IPS-18a (cell line): ENCODE data around the gene TEPSIN.
"Not testable (repeated sequence)": the region's sequence is repeated elsewhere in the genome, so short reads cannot be mapped to it uniquely, and the experiment has no call there.

Experiments used
- H3K27ac ChIP-seq: one replicate; pipeline ENCODE4 v1.5.1; 2013; ENCODE audit warnings: low read length
- H3K27me3 ChIP-seq: one replicate; pipeline ENCODE4 v1.6.1; 2013; ENCODE audit warnings: mild to moderate bottlenecking, low read length; ENCODE audit not compliant: control insufficient read depth, insufficient read depth
- H3K36me3 ChIP-seq: one replicate; pipeline ENCODE4 v1.6.1; 2013; ENCODE audit warnings: low read depth, low read length; ENCODE audit not compliant: control insufficient read depth
- H3K4me1 ChIP-seq: one replicate; pipeline ENCODE4 v1.6.1; 2013; ENCODE audit warnings: low read depth, low read length; ENCODE audit not compliant: control insufficient read depth
- H3K4me3 ChIP-seq: one replicate; pipeline ENCODE4 v1.5.1; 2013; ENCODE audit warnings: low read length
- H3K9ac ChIP-seq: one replicate; pipeline ENCODE4 v1.6.1; 2013; ENCODE audit warnings: mild to moderate bottlenecking, low read length, moderate library complexity
- H3K9me3 ChIP-seq: one replicate; pipeline ENCODE4 v1.6.1; 2013; ENCODE audit warnings: low read depth, low read length; ENCODE audit not compliant: control insufficient read depth

Gene TEPSIN

DNA sequence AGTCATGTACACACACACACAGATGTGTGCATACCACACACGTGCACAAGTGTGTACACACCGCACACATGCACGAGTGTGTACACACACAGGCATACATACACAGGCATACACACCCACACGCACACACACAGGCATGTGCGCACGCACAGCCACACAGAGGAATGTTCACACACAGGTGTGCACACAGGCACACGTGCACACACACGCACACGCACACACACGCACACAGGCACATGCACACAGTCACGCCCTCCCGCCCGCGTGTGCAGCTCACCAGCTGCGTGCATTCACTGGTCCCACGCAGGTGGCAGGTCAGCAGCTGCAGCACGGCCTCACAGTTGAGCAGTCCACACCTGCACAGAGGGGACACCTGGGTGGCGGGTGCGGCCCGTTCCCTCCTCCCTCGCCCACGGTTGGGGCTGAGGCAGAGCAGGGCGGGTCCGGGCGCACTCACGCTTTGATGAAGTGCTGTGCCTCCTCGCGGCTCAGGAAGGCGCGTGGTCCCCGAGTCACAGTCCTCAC lies 7.7 kb downstream of the TEPSIN start:
- H3K9ac ChIP-seq: no peak overlapping the region
- no peak overlapping the region for H3K27ac ChIP-seq
- no peaks in the 10 kb centered on the region for H3K4me1 ChIP-seq
- H3K27me3 ChIP-seq: no peaks in the 10 kb centered on the region
- peaks cover 9% of the 10 kb centered on the region for H3K36me3 ChIP-seq
- H3K4me3 ChIP-seq: no peak overlapping the region
- no peaks in the 10 kb centered on the region for H3K9me3 ChIP-seq

DNA sequence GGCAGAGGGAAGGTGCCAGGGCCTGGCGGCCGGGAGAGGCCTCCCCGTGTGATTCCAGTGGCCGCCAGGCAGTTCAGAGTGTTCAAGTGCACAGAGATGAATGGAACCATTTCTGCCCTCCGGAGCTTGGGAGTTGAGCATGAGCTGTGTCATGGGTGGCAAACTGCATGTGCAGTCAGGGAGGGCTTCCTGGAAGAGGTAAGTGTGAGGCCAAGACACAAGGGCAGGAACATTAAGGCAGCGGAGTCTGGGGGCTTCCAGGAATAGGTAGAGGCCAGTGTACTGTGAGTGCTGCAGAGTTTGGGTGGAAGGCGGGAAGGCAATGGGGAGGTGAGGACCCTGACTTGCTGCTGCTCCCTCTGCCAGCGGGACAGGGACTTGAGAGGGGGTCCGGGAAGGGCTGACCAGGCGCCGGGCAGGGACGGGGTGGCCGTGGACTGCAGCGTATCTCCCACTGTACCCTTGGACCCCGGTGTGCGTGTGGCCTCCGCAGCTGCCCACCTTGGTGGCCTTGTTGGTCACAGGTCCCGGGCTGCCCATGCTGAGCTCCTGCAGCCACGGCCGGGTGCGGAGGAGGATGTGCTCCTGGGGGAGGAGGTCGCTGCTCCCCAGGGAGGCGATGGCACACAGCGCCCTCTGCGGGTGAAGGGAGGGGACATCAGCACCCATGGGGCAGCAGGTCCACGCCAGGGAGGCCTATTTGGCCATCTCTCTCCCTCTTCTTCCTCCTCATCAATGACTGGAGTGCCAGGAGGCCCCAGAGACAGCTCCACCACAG lies 8.6 kb downstream of the TEPSIN start:
- H3K27ac ChIP-seq: no peak overlapping the region
- H3K27me3 ChIP-seq: no peaks in the 10 kb centered on the region
- H3K4me3 ChIP-seq: no peak overlapping the region
- peaks cover 9% of the 10 kb centered on the region for H3K36me3 ChIP-seq
- H3K4me1 ChIP-seq: no peaks in the 10 kb centered on the region
- no peak overlapping the region for H3K9ac ChIP-seq
- no peaks in the 10 kb centered on the region for H3K9me3 ChIP-seq

DNA sequence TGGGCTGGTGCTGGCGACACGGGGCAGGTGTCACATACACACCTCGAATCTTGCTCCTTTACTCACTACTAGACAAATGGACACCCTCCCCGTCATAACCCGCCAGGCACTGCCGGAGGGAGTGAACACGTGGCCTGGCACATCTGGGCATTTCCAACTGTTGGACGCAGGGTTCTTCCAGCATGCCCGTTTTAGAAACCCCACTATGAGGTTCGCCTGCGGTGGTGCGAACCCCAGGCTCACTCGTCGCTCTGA lies 9.3 kb downstream of the TEPSIN start:
- Histone ChIP-seq H3K9ac (no peak overlapping the region), H3K9me3 (no peaks in the 10 kb centered on the region), H3K4me1 (no peaks in the 10 kb centered on the region), H3K4me3 (no peak overlapping the region), H3K27me3 (no peaks in the 10 kb centered on the region), H3K36me3 (peaks cover 9% of the 10 kb centered on the region), H3K27ac (no peak overlapping the region)

DNA sequence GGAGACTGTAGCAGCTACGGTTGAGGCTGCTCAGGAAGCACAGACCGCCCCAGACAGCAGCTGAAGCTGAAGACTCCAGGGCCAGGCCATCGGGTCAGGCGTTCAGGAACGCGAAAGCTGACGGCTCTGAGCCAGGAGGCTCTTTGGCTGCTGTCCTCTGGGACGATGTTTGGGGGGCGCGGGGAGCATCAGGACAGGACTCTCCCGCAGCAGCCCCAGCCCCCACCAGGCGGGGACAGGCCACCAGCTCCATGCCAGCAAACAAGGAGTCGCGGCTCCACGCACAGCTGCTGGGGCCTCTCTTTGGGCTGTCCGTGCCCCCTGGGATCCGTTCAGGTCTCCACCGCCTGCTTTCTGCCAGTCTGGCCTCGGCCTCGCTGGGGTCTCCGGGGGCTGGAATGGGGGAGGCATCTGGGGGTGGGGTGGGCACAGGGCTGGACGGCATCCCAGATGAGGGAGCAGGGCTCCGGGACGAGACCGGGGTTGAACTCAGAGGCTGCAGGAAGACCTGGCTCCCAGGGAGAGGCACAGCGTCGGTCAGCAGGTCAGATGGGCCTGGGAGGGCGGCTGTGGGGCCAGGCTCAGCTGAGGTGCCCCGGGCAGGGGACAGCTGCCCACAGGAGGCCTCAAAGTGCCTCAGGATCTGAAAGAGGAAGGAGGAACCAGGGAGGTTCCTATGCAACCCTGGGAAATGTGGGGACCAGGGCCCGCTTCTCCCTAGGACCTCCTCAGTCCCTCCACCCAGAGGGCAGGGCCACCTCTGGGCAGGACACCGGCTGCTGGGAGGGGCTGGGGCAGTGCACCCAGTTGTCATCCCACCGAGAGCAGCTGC lies 9.8 kb downstream of the TEPSIN start:
- Histone ChIP-seq H3K27ac (no peak overlapping the region), H3K36me3 (peaks cover 9% of the 10 kb centered on the region), H3K9me3 (no peaks in the 10 kb centered on the region), H3K4me1 (no peaks in the 10 kb centered on the region), H3K9ac (no peak overlapping the region), H3K4me3 (no peak overlapping the region), H3K27me3 (no peaks in the 10 kb centered on the region)

DNA sequence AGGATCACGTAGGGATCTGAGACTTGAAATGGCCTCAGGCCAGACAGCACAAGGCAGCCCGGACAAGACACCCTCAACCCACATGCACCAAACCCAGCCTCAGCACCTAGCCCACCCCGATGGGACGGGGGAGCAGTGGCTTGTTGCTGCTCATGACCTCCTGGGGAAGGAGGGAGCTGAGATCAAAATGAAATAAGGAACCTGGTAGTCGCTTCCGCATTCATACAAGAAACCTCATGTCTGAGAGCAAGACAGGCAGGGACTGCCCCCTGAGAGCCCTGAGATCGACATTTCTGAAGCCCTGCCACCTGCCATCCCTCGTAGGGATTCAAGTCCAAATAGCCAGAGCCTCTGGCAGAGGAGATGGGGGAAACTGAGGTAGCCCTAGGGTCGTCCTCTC lies 10.4 kb downstream of the TEPSIN start:
- H3K36me3 ChIP-seq: peaks cover 9% of the 10 kb centered on the region
- H3K4me3 ChIP-seq: no peak overlapping the region
- H3K4me1 ChIP-seq: no peaks in the 10 kb centered on the region
- no peaks in the 10 kb centered on the region for H3K27me3 ChIP-seq
- H3K27ac ChIP-seq: no peak overlapping the region
- H3K9me3 ChIP-seq: no peaks in the 10 kb centered on the region
- no peak overlapping the region for H3K9ac ChIP-seq

DNA sequence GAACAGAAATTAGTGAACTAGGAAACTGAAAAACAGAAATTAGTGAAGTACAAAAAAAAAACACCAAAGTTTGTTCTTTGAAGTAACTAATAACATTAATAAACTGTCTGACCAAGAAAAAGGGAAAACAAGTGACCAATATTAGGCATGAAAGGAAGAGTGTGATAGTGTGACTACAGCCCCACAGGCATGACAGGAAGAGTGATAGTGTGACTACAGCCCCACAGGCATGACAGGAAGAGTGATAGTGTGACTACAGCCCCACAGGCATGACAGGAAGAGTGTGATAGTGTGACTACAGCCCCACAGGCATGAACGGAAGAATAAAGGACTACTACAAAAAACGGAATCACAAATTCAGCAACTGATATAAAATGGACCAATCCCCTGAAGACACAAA lies 11.2 kb downstream of the TEPSIN start:
- not testable (repeated sequence) for H3K27ac ChIP-seq, H3K9me3 ChIP-seq, H3K4me3 ChIP-seq, H3K36me3 ChIP-seq, H3K27me3 ChIP-seq, H3K4me1 ChIP-seq, H3K9ac ChIP-seq

DNA sequence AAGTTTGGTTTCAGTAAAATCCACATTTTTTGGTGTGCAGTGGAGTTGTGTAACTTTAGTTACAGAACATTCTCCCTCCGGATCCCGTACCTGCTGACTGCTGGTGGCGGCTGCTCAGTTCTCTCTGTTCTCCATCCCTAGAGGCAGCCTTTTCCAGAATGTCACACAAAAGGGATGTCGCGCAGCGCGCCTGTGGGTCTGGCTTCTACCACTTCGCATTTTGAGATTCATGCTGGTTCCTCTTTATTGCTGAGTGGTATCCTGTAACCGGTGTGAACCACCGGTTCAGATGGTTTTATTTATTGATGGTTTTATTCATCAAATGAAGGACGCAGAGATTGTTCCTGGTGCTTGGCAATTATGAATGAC lies 15.1 kb downstream of the TEPSIN start:
- peak overlapping the region; percentile 60 for H3K4me3 ChIP-seq
- peak overlapping the region; percentile 71 for H3K9ac ChIP-seq
- no peaks in the 10 kb centered on the region for H3K36me3 ChIP-seq
- no peaks in the 10 kb centered on the region for H3K27me3 ChIP-seq
- H3K4me1 ChIP-seq: peaks cover 5% of the 10 kb centered on the region
- H3K27ac ChIP-seq: no peak overlapping the region
- H3K9me3 ChIP-seq: no peaks in the 10 kb centered on the region

DNA sequence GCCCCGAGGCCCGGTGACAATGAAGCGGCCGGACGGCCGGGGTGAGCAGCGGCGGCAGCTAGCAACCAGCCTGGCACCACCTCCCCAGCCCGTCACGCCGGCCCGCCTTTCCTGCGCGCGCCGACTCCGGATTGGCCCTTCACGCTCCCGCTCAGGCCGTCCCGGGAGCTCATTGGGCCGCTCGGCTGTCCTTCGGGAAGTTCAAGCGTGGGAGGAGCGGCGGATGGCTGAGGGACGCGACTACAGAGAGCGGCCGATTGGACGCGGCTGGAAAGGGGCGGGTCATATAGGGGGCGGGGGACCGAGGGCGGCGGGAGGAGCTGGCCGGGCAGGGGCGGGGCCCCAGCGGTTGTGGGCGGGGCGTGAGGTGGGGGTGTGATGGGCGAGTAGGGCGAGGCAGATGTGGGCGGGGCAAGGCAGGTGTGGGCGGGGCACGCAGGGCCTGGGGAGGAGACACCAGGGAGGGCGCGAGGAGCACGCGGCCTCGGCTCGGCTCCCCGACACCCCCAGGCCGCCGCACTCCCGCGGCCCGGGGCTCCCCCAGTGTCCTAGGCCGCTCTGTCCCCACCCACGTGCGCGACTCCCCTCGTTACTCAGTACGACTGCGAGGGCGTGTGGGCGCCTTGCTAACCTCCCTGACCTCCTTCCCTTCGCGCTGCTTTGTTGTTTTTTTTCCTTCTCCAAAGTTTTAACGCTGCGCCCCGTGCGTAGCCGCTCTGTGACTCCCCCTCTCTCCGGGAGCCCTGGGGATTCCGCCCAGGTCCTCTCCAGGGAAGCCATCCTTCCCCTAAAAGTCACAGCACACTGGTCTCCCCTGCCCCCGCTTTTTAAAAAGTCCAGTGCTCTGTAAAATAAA lies 15.7 kb downstream of the TEPSIN start, which contains the start of gene CEP131:
Gene CEP131 (minus strand): TSS at position 60 of the 856 bp plus-strand sequence. CDS start 2,909 bp downstream, outside the sequence.
- peak within 1 kb of the TSS; percentile 71 for H3K9ac ChIP-seq
- H3K27me3 ChIP-seq: no peaks in the 10 kb centered on the region
- H3K9me3 ChIP-seq: no peaks in the 10 kb centered on the region
- no peak within 1 kb of the TSS for H3K27ac ChIP-seq
- peak within 1 kb of the TSS; percentile 78 for H3K4me3 ChIP-seq
- H3K4me1 ChIP-seq: peaks cover 5% of the 10 kb centered on the region
- no peaks in the 10 kb centered on the region for H3K36me3 ChIP-seq

DNA sequence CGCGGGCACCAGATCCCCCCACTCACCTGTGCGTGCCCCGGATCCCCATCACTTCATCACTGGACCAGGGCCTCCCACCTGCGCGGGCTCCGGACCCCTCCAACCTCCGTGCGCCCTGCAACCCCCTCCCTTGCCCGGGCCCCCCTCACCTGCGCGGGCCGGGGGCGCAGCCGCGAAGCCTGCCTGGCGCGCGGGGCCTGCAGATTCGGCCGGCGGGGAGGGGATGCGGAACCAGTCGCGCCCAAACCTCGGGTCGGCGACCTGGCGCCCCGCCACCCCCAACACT lies 16.3 kb downstream of the TEPSIN start:
- no peak overlapping the region for H3K27ac ChIP-seq
- no peaks in the 10 kb centered on the region for H3K27me3 ChIP-seq
- peak overlapping the region; percentile 78 for H3K4me3 ChIP-seq
- H3K9me3 ChIP-seq: no peaks in the 10 kb centered on the region
- H3K9ac ChIP-seq: peak overlapping the region; percentile 57
- peaks cover 5% of the 10 kb centered on the region for H3K4me1 ChIP-seq
- peaks cover 1% of the 10 kb centered on the region for H3K36me3 ChIP-seq

DNA sequence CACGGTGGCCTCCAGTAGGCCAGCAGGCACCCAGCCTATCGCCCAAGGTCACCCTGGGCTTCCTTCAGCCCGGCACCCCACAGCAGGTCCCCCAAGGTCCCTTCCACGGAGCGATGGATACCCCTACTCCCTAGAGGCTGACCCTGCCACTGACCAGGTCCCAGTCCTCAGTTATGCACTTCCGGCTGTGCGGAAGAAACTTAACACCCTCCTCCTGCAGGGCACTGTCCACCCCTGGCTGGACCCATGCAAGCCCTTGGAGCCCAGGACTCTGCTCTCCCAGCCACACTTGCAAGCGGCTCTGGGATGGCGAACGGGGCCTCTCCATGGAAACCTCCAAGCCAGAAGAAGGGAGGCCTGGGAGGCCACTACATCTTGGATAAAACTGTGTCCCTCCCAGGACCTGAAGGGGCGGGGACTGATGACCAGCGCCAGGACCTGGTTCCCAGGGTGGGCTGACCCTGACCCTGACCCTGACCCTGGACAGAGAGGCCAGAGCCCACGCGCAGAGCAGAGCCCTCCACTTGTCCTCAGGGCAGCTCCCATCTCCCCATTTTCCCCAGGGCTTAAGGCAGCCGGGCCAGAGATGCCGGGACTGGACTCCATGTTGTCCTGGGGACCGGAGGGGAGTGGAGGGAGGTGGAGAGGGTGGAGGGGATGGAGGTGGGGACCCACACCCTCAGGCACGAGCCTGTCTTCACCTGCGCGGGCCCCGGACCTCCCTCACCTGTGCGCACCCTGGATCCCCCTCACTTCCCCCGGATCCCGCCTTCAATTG lies 16.8 kb downstream of the TEPSIN start:
- Histone ChIP-seq H3K27ac (no peak overlapping the region), H3K36me3 (peaks cover 3% of the 10 kb centered on the region), H3K9me3 (no peaks in the 10 kb centered on the region), H3K27me3 (no peaks in the 10 kb centered on the region), H3K9ac (peak overlapping the region; percentile 57), H3K4me3 (peak overlapping the region; percentile 78), H3K4me1 (peaks cover 5% of the 10 kb centered on the region)

DNA sequence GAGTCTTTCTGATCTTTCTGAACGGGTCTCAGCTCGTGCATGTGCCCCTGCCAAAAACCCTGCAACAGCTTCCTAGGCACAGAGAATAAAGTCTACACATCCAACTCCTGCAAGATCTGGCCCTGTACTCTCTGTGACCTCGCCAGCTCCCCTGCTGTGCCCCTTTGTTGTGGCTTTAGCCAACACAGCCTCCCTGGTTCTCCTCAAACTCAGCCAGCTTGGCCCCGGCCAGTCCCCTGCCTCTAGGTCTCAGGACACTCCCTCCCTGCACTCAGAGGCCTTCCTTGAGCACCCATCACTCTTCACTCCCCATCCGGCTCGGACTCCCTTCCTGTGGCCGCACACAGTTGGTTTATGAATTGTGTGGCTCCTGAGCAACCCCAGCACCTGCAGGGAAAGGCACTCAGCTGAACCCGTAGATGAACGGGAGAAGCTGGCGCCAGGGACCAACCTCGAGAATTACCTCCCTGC lies 17.4 kb downstream of the TEPSIN start:
- Histone ChIP-seq H3K27ac (no peak overlapping the region), H3K36me3 (peaks cover 3% of the 10 kb centered on the region), H3K9me3 (no peaks in the 10 kb centered on the region), H3K4me3 (peak overlapping the region; percentile 78), H3K4me1 (peaks cover 5% of the 10 kb centered on the region), H3K27me3 (no peaks in the 10 kb centered on the region), H3K9ac (no peak overlapping the region)
